Islet of Langerhans (tissue), 1 donor: ENCODE data around the gene DEAF1.

Experiments
- FAIRE-seq: peaks from one replicate; lab custom pipeline; 2011; peaks lifted over from hg19 to GRCh38; lab: Jason Lieb, UNC

Gene DEAF1

DNA sequence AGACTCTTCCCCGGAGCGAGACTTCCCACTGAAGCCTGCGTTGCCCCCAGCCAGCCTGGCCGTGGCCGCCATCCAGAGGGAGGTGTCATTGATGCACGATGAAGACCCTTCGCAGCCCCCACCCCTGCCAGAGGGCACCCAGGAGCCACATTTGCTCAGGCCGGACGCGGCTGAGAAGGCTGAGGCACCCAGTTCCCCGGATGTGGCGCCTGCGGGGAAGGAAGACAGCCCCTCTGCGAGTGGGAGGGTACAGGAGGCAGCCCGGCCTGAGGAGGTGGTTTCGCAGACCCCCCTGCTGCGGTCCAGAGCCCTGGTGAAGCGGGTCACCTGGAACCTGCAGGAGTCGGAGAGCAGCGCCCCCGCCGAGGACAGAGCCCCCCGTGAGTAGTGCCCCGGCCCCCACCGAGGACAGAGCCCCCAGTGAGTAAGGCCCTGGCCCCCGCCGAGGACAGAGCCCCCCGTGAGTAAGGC is 85.6 kb downstream of the DEAF1 start:
- FAIRE-seq, result no peak

DNA sequence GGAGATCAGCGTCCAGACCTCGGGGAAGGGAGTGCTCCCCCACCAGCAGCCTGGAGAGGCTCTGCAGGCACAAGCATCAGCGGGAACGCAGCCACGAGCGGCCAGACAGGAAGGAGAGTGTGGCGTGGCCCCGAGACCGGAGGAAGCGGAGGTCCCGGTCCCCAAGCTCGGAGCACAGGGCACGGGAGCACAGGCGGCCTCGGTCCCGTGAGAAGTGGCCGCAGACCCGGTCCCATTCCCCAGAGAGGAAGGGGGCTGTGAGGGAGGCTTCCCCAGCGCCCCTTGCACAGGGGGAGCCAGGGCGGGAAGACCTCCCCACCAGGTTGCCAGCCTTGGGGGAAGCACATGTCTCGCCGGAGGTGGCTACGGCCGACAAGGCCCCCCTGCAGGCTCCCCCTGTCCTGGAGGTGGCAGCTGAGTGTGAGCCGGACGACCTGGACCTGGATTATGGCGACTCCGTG is 86.2 kb downstream of the DEAF1 start:
- FAIRE-seq, result no peak

DNA sequence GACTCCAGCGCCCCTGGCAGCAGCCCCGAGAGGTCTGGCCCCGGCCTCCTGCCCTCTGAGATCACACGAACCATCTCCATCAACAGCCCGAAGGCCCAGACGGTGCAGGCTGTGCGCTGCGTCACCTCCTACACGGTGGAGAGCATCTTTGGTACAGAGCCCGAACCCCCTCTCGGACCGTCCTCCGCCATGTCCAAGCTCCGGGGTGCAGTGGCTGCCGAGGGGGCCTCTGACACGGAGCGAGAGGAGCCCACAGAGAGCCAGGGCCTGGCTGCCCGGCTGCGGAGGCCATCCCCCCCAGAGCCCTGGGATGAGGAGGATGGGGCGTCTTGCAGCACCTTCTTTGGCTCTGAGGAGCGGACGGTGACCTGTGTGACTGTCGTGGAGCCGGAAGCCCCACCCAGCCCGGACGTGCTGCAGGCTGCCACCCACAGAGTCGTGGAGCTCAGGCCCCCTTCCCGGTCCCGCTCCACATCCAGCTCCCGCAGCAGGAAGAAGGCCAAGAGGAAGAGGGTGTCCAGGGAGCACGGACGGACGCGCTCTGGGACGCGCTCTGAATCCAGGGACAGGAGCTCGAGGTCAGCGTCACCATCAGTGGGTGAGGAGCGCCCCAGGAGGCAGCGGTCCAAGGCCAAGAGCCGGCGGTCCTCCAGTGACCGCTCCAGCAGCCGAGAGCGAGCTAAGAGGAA is 86.9 kb downstream of the DEAF1 start:
- FAIRE-seq, result no peak

DNA sequence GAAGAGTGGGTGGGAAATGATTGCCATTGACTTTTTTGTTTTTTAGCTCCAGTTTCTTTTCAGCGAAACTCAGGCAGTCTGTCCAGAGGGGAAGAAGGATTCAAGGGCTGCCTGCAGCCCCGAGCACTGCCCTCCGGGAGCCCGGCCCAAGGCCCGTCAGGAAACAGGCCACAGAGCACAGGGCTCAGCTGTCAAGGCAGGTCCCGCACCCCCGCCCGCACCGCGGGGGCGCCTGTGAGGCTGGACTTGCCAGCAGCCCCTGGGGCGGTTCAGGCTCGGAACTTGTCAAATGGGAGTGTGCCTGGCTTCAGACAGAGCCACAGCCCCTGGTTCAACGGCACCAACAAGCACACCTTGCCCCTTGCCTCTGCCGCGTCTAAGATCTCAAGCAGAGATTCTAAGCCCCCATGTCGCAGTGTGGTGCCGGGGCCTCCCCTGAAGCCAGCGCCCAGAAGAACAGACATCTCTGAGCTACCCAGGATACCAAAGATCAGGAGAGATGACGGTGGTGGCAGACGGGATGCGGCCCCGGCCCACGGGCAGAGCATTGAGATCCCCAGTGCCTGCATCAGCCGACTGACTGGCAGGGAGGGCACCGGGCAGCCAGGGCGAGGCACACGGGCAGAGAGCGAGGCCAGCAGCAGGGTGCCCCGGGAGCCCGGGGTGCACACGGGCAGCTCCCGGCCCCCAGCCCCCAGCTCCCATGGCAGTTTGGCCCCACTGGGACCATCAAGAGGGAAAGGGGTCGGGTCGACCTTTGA is 87.8 kb downstream of the DEAF1 start:
- FAIRE-seq, result no peak

DNA sequence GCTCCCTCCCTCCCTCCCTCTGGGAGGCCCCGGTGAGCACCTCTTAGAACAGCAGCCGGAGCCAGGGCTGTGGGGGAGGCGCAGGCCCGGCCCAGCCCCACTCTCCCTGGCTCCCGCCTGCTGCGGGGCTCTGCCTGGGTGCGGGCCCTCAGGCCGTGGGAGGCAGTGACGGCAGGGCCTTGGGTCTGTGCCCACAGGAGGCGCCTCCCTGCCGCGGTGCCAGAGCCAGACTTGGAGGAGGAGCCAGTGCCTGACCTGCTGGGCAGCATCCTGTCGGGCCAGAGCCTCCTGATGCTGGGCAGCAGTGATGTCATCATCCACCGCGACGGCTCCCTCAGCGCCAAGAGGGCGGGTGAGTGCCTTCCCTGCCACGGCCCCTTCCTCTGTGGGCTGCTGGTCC is 88.8 kb downstream of the DEAF1 start:
- FAIRE-seq, result no peak

DNA sequence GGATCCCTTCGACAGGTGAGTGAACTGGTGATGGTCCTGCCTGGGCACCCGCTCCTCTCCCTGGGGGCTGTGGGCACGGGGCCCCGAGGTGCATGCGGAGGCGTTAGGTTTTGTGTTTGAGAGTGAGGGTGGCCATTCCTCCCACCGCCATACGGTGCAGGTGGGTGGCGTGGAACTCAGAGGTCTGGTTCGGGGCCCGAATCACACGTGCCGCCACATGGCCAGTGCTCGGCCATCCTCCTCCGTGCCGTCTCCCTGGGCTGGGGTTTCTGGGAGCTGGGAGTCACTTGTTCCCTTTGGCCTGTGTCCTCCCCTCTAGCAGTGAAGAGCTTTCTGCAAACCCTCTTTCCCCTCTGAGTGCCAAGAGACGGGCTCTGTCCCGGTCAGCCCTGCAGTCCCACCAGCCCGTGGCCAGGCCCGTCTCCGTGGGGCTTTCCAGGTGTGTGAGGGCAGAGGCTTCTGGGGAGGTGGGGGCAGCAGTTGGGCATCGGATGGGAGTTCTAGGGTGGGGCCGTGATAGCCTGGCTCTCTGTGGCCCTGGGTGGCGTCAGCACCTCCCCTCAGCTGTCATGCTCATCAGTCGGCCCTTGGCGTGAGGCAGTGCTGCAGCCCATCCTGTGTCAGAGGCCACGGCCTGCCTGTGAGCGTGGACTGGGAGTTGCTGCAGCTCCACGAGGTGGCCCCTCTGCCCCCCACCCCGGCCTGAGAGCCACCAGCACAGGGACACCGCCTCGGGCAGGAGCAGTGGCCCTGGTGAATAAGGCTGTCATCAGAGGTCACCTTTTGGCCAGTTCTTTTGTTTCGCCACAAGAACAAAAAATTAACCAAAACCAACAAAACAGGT is 89.5 kb downstream of the DEAF1 start:
- FAIRE-seq, result no peak

DNA sequence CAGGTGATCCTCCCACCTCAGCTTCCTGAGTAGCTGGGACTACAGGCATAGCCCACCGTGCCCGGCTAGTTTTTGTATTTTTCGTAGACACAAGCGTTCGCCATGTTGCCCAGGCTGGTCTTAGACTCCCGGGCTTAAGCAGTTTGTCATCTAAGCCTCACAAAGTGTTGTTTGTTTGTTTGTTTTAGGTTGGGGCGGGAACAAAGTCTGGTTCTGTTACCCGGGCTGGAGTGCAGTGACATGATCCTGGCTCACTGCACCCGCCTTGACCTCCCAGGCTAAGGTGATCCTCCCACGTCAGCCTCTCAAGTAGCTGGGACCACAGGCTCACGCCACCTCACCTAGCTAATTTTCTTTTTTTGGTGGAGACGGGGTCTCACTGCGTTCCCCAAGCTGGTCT is 91.9 kb downstream of the DEAF1 start:
- no peak for FAIRE-seq

DNA sequence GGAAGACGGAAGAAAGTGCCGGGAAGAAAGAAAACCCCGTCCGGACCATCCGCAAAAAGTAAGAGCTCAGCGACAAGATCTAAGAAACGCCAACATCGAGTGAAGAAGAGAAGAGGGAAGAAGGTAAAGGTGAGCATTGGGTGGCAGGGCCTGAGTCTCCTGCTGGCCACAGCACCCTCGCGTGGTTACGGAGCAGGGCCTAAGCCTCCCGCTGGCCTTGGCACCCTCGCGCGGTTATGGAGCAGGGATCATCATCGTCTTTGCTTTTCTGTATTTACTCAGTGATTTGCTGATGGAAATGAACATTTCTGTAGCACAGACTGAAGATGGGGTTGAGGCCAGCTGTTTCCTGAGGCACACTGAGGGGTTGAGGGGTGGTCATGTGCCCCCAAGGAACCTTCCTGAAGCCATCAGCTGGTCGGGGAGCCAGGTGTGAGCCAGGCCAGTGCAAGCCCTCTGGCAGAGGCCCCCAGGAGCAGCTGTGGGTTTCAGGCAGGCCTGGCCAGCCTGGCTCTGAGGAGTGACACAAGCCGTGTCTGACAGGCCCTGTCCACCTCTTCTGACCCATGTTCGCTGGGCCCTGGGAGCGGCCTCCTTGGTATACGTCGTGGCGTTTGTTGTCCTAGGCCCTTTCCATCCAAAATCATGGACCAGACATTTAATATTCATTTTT is 93.3 kb downstream of the DEAF1 start:
- no peak for FAIRE-seq

DNA sequence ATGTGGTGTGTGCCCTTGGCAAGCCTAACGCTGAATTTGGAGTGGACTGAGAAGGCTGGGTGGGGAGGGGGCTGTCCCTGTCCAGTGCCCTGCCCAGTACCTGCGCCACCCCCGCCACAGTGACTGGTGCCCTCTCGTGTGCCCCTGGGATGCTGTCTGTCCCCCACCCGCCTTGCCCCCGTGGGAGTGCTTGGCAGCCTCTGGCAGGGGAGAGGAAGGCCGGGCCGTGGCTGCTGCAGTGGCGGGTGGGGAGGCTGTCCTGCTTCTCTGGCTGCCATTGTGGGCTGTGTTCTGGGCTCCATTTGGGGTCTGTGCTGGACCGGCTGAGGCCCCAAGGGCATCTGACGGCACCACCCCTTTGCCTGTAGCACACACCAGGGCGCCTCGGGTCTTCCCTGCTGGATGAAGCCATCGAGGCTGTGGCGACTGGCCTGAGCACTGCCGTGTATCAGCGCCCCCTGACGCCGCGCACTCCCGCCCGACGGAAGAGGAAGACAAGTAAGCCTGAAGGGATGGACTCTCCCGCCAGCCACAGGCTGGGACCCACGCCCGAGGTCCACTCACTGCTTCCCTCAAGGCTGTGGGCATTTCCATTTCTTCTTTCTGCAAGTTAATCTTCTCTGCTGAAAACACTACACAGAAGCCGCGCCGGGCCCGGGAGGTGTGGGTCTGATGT is 96.9 kb downstream of the DEAF1 start:
- no peak for FAIRE-seq

DNA sequence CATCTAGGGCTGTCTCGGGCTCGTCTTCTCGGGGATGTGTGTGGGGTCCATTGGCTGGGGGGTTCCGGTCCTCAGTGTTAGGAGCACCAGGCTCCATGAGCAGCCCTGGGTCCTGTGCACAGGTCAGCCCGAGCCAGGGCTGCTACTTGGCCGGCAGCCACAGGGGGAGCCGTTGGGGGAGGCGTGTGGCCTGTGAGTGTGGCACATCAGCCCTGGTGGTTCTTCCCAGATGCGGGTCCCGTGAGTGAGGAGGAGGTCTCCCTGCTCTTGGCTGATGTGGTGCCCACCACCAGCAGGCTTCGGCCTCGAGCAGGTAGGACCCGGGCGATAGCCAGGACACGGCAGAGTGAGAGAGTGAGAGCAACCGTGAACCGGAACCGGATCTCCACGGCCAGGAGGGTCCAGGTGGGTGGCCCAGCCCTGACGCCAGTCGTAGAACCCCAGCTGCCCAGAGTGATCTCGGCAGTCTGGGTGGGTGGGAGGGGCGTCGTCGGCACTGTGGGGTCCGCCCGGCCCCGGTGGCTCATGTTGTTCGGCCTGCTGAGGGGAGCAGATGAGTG is 97.8 kb downstream of the DEAF1 start:
- no peak for FAIRE-seq

DNA sequence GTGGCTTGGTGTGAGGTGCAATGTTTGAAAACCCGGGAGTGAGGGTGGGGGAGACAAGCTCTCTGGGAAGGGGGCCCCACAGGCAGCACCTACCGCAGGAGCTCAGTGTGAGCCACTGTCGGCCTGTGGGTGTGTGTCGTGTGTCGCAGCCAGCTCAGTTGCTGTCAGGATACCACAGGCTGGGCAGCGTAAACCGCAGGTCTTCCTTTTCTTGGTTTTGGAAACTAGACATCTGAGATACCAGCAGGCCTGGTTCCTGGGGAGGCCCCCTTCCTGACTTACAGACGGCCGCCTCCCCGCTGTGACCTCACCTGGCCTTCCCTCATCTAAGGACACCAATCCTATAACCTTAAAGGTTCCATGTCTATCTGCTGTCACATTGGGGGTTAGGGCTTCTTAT is 98.6 kb downstream of the DEAF1 start:
- FAIRE-seq, result no peak

DNA sequence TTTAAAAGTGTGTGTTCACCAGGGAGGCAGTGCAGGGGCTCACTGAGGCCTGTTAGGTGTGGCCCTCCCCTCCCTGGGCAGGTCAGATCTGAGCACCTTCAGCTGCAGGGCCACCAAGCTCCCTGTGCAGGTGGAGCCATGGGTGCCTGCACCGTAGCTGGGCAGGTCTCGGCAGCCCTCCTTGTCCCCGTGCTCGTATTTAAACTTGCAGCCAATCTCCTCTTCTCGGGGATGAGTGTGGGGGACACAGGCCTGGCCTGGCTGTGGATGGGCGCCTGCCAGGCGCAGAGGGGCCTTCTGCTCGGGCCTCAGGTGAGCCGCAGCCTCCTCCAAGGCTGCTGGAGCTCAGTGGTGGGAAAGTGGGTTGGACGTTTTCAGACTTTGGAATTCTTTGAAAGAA is 99.6 kb downstream of the DEAF1 start:
- no peak for FAIRE-seq
